HG03439 (cell line): ENCODE results near the gene AIFM1.

Experiments
- ATAC-seq: cut with Tn5 transposase; IDR thresholded peaks from one replicate; pipeline ENCODE4 v1.9.1; 2021; ENCODE audit warnings: mild to moderate bottlenecking, moderate library complexity; ENCODE audit not compliant: unreplicated experiment

AIFM1 gene

DNA sequence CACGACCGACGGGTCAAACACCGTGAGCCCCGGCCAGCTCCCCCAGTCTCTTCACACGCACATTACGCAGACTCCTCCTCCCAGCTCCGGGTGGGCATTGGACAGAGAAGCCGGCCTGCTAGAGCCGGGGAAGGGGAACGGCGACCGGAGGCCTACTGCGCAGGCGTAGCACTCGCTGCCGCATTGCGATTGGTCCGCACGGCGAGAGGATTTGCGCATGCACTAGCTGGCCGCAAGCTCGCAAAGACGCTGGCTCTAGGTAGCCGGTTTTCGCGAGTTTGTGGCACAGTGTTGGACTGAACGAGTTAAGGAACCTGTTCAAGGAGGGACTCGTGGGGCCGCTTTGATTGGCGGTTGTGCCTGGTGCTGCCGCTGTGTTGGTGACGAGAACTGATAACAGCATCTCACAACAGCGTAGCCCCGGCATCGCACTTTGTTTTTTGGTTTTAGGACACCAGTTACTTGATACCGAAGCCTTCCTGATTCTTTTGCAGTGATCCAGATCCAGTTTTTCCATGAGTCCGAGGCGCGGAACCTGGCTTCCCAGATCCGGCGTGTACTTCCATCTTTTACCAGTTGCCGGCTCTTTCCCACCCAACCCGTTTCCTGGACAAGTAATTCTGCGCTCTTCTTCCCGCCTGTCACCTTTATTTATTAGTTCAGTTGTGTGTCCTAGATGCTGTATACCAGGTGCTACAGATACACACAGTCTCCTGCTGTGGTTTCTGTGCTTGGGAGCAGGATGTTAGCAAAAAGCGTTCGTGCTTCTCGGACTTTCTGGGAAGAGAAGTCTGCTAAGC is at the start of gene AIFM1:
AIFM1 (minus strand) TSS at position 139 of the 800 bp plus-strand sequence. CDS start 185 bp downstream, outside the sequence.
- ATAC-seq: peak; percentile 95

GRCh38 chrX:130213376-130213775 is 47.7 kb upstream of the AIFM1 start:
- ATAC-seq: no peak

DNA sequence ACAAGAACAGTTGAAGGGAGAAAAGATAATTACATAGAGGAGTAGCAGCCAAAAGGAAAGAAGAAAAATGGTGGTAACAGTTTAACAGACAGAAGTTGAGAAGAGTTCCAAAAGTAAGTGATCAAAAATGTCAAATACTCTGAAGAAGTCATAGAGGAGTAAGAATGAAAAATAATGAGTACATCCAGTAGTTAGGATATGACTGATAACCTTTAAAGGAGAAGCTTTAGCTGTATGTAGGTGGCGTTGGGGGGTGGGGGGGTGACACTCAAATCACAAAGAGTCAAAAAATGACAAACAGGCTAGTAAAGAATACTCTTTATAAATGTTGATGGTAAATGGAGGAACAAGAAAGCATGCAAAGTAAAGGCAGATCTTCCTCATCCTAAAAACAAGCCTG is 46.7 kb upstream of the AIFM1 start:
- no peak for ATAC-seq

- no peak for ATAC-seq
These were observed 46.0 kb upstream of the AIFM1 start for GRCh38 chrX:130211415-130212186.

GRCh38 chrX:130204647-130205046 is 39.0 kb upstream of the AIFM1 start:
- ATAC-seq: no peak

- no peak for ATAC-seq
These were observed 31.8 kb upstream of the AIFM1 start for GRCh38 chrX:130197464-130197863.

DNA sequence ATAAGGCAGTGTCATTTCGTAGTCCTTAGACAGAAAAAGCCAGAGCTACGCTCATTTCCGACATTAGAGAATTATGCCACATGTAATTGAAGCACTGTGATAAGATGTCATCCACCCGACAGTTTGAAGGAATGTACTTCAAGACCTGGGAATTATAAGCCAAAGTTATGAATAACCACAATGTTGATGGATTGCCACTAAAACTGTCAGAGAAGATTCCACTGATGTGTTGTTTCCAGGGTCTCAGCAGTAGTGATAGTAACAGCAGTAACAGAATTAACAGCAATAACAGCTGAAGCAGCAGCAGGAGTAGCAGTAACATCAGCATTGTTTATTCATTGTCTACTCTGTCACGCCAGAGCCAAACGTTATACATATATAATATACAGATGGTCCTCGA is 30.8 kb upstream of the AIFM1 start:
- no peak for ATAC-seq

GRCh38 chrX:130190801-130191200 is 25.2 kb upstream of the AIFM1 start:
- no peak for ATAC-seq

DNA sequence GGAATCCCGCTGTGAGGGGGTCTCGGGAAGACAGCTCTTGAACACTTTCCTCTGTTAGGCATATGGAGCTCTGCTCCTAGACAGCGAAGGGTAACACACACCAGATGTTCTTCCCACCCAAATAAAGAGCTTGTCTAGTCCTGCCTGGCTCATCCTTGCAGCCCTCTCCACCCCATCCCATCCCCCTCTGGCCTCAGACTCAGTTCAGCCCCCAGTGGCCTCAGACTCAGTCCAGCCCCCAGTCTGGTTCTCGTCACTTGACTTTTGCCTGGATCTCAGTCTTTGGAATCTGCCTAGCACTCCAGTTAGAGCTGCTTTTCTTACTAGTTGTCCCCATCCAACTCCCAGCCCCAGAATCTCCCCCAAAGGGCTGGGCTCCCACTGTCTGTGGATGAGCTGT is 21.0 kb upstream of the AIFM1 start:
- ATAC-seq: no peak

DNA sequence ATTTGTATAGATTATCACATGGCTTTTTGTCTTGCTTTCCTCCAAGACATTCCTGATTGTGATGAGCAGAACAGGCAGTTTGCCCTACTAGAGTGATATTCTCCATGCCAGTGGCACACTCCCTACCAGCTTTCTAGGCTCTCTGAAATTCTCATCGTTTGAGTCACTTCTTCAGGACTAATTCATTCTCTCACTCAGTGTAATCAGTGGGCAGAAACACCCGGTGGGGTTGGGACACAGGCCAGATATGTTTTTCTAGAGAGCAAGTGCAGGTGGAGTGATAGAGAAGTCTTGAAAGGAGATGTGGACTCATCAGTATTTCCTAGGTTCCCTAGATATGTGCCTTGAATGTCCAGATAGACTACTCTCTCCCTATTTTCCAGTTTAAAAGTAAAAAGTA is 19.2 kb upstream of the AIFM1 start:
- ATAC-seq: no peak

DNA sequence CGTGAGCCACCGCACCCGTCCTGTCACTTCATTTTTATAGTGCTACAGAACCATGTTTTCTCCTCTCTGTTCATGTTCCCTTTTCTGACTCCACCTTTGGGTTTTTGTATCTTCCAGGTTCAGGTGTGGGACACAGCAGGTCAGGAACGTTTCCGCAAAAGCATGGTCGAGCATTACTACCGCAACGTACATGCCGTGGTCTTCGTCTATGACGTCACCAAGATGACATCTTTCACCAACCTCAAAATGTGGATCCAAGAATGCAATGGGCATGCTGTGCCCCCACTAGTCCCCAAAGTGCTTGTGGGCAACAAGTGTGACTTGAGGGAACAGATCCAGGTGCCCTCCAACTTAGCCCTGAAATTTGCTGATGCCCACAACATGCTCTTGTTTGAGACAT is 18.5 kb upstream of the AIFM1 start:
- no peak for ATAC-seq

GRCh38 chrX:130179579-130180215 is 14.1 kb upstream of the AIFM1 start:
- no peak for ATAC-seq

GRCh38 chrX:130179170-130179569 is 13.5 kb upstream of the AIFM1 start:
- no peak for ATAC-seq

DNA sequence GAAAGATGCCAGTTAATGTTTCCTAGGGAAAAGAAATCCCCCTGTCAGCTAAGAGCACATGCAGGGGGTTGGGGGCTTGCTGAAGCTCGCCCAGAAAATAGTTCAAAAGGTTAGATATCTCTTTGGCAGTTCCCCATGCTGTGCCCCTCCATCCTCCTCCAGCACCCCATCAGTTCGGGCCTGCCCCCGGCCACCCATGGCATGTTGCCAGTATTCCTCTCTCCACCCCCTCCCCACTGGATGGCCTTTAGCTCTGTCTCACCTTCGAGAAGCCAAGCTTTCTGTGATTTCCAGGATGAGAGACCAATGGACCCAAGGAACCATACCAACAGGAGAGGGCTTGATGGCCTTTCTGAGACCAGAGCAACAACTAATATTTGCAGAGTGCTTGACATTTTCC is 11.3 kb upstream of the AIFM1 start:
- ATAC-seq: no peak

DNA sequence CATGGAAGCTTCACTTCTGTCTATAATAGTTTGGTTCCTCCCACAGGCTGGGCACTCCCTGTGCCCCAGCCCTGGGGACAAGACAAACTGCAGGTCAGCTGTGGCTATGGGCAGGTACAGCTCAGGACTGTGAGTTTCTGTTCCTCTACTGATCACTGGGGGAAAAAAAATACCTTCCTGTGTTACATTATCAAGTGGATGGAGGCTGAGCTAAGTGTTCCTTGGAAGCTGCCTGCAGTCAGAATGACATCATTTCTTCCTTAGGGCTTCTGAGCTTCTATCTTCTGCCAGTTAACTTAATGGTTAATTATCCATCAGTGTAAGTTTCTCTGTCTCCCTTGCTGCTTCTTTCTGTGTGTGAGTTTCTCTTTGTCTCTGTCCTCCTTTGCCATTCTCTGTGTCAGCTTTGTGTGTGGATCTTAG is 10.7 kb upstream of the AIFM1 start:
- ATAC-seq: peak; percentile 70

GRCh38 chrX:130174937-130175336 is 9.3 kb upstream of the AIFM1 start:
- no peak for ATAC-seq

DNA sequence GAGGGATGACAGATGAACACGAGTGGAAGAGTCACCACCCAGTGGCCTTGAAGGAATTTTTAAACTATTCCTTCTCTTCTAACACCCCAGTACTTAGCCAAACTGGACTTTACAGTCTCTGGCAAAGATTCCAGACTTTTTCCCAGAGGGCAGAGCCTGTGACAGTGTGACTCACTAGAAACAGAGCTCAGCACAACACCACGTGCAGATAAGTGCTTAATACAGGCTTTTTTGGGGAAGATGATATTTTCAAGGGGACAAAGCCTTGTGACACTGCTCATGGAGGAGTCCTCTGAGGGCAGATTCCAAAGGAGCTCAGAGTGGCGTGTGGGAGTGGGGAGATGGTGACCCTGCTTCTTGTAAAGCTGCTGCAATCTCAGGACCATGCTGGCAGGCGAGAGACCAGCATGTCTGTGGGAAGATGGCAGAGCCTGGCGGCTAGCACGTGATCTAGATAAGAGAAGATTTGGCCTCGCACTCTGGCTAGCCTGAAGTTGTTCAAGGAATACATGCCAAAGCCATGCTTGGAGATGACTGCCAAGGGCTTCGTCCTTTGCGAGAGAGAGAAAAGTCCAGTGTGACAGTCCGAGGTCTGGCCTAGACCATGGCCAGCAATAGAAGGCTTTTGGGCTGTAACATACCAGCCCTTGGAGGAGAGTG is 8.5 kb upstream of the AIFM1 start:
- ATAC-seq: no peak

- ATAC-seq: peak; percentile 39
These were observed 7.7 kb upstream of the AIFM1 start for GRCh38 chrX:130173190-130173895.

- ATAC-seq: no peak
These were observed 6.6 kb upstream of the AIFM1 start for GRCh38 chrX:130172127-130172845.
